GM18520 (cell line): ENCODE results near the gene WASF2.
"Not testable (repeated sequence)": the region's sequence is repeated elsewhere in the genome, so short reads cannot be mapped to it uniquely, and the experiment has no call there.

ENCODE experiments used
- ATAC-seq: cut with Tn5 transposase; IDR thresholded peaks from one replicate; pipeline ENCODE4 v1.9.1; 2021; ENCODE audit not compliant: unreplicated experiment

Gene WASF2

DNA sequence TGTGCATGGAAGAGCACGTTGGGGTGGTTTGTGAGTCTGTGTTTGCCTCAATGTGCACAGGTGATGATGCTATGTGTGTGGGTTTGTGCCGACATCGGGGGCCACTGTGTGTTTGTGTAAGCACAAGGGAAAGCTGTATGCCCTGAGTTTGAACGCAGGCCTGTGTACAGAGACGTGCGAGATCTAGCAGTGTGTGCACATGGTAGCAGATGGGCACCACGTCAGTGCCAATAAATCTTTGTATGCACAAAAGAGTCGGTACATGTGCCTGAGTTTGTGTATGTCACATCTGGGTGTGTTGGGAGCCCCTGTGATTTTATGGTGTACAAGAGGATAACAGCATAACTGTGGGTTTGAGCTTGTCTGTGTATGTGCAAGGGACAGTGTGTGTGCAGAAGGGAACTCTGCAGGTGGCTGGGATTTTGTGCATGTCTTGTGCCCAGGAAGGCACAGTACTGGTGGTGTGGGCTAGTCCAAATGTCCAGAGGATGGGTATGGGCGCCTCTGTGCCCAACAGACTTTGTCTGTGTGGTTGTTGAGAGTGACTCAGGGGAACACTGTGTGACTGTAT is 32.0 kb upstream of the WASF2 start:
- no peak for ATAC-seq

DNA sequence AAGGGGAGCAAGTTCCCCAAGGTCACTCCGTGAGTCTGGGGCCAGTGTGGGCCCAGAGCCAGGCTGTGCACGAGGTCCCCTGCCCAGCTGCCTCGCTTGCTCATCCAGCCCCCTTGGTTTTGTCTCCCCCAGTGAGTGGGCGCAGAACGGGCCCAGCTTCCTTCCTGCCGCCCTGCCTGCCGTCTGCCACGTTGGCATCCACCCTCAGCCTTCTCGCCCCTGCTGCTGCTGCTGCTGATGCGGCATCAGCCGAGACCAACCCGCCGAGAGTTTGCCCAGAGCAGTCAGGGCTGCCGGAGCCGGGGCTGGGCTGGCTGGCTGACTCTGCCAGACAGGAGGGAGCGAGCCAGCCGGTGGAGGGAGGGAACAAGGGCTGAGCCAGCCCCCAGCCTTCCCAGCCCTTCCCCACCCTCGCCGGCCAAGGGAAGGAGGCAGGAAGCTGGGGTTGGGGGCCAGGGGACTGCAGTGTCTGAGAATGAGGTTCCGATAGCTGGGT is 31.4 kb upstream of the WASF2 start:
- no peak for ATAC-seq

DNA sequence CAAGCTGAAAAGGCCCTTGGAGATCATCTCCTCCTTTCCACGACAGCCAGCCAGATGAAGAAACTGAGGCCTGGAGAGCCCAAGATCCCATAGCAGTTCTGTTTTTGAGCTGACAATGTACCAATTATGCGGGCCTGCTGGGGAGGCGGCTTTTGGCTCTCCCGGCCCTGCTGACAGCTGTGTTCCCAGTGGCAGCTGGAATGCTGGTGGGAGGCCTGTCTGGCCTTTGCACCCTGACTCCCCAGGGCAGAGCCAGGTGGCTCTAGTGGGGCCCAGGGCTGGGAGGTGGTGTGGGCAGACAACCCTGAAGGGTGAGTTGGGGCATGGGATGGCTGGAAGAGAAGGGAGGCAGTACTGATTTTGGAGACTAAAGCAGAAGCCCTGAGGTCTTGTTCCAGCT is 30.7 kb upstream of the WASF2 start:
- no peak for ATAC-seq

DNA sequence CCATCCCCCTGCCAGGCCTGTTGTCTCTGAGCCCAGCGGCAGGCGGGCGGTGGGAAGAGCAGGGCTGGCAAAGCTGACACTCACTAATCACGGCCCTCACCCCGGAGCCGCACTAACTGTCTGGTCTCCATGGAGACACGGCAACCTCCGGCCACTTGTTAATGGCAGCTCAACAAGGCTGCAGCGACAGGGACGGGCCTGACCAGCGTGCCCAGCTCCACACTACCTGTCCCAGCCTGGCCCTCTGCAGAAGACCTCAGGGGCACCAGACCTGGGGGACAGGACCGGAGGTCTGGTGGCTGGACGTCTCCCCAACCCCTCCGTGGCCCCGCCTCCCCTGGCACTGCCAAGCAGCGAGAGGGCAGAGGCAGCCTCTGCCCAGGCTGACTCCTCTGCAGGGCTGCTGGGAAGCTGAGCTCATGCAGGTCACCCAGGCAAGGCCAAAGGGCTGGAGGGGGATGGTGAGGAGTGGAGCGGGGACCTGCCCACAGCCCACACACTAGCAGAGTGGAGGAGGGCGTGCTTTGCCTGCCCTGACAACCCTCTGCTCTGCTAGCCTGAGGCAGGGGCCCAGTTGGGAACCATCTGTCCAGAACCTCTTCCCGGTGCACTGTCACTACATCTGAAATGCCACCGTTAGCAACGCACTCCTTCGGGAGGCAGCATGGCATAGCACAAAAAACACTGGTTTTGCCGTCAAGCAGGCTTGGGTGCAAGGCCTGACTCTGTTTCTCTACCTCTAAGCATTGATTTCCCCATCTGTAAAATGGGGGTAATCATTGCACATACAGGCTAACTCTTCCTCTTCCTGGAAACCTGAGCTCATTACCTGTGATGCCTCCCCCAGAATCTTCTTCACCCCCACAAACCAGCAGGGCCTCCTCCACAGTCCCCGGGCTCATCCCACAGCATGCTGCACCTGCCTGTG is 29.6 kb upstream of the WASF2 start:
- no peak for ATAC-seq

DNA sequence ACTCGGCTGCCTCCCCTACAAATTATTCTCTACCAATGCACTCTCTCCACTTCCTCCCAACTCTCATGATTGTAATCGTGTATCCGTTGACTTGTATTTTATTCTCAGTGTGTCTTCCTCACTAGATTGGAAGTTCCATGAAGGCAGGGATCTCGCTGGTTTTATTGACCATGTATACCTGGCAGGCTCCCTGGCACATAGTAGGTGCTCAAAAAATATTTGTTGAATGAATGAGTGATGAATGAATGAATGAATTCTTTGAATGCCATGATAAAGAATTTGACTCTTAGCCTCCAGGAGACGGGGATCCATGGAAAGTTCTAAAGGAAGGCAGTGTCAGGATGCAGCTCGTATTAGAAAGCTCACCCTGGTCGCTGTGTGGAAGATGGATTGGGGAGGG is 28.8 kb upstream of the WASF2 start:
- no peak for ATAC-seq

DNA sequence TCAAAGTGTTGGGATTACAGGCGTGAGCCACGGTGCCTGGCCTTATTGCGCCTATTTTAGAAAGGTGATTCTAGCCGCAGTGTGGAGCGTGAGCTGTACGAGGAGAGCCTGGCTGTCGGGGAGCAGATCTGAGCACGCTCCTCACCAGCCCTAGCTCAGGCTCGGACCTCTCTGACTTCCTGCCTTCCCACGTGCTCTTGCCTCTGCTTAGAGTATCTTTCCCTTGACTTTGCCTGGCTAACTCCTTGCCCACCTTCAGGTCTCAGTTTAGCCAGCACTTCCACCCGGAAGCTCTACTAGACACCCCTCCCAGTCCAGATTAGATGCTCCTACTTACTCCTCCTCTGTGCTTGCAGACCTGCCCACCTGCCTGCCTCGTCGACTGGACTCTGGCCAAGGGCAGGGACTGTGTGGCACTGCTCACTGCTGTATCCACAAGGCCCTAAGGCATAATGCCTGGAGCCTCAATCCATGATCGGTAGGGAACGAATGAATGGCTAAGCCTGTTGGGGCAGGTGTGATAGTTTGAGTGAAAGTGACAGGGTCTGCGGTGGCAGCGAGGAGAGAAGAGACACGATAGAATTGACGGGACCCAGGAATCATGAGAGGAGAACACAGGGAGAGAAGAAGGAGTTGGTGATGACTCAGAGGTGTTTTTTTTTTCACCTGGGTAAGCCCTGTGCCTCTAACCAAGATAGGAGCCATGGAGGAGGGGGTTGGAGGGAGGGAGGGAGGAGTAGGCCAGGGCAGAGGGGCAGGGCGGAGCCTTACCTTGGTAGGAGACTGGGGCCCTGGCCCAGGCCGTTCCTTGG is 28.1 kb upstream of the WASF2 start:
- ATAC-seq = no peak

DNA sequence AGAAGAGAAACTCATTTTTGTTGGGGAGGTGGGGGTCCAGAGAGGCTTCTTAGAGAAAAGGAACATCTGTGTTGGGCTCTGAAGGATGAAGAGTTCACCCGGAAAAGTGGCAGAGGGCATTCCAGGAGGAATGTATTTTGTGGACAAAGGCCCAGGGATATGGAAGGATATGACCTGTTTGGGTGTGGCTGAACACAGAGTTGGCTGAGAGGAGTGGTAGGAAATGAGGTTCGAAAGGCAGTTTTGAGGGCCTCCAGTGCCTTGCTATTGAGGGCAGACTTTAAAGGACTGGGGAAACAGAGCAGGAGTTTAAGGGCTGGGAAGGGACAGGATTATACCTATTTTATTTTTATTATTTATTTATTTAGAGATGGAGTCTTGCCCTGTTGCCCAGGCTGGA is 27.3 kb upstream of the WASF2 start:
- no peak for ATAC-seq

DNA sequence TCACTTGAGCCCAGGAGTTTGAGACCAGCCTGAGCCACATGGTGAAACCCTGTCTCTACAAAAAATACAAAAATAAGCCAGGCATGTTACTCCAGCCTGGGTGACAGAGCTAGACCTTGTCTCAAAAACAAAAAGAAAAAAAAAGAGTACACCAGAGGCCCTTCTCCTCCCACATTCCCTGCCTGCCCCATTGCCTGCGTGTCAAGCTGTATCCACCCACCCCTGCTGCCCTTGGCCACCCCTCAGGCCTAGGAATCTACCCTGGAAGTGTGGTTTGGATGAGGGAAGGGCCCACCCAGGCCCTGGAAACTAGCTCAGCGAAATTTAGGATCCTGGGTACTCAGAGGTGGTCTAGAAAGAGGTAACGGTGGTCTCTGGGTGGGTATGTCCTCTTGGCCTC is 25.7 kb upstream of the WASF2 start:
- no peak for ATAC-seq

DNA sequence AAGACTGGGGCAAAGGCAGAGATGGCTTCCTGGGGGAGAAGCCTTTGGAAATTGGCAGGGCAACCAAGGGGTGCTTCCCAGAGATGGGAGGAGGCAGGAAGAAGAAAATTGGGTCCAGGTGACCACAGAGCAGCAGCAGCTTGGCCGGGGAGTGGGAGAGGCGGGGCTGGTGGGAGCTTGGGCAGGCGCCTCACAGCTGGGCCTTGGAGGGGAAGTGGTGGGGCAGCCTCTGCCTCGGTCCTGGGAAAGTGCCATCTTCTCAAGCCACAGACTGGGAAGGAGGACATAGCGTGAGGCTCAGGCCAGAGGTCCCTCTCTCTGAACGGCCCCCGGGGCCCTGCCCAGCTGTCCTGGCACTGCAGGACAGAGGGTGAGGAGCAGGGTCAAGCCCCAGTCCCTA is 24.0 kb upstream of the WASF2 start:
- no peak for ATAC-seq

DNA sequence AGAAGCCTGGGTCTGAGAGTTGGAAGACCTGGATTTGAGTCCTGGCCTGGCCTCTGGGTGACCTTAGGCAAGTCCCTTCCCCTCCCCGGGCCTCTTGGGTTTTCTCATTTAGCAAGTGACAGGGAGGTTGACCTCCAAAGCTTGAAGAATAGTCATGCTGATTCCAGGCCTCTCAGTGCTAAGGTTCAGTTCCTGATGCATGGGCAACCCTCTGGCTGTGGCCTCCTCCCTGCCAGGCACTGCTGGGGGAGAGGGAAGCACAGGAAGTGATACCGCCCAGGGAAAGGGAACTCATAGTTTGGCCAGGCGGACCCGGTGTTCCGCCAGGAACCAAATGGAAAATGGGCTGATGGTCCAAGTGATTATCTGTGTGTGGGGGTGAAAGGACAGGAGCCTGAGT is 23.6 kb upstream of the WASF2 start:
- no peak for ATAC-seq

DNA sequence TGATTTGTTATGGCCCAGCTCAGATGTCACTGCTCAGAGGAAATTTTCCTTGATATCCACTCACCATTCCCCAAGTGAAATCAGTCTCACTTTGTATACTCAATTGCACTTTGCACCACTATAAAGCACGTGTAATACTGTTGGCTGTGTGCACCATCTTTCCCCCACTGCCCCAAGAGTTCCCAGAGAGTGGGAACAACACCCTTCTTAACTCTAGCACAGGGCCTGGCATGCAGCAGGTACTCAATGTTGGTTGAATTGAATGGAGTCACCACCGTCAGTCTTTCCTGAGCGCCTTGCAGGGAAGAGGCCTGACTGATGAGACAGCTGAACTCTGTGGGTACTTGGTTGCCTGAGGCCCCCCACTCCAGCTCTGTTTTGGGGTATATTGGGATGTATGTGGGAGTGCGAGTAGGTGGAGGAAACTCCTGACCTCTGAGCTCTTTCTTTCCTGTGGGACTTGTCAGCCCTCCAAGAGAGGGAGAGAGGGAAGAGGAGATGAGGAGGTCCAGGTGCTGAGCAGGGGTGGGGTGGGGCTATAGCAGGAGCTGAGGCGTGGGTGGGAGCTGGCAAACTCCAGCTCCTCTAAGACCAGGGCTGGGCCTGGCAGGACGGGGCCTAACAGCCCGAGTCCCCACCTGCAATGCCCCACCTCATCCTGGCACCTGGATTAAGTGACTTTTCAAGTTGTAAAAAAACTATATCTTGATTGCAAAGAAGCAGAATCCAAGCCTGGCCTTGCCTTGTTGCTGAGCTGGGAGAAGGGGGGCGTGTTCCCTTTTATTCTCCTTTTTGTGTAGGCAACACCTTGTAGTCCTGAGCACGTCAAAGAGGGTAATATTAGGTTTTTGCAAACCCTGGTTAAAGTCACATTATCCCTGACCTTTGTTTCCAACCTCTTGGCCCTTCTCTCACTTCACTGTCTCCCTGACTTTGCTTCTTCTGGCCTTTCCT is 19.4 kb upstream of the WASF2 start:
- no peak for ATAC-seq

DNA sequence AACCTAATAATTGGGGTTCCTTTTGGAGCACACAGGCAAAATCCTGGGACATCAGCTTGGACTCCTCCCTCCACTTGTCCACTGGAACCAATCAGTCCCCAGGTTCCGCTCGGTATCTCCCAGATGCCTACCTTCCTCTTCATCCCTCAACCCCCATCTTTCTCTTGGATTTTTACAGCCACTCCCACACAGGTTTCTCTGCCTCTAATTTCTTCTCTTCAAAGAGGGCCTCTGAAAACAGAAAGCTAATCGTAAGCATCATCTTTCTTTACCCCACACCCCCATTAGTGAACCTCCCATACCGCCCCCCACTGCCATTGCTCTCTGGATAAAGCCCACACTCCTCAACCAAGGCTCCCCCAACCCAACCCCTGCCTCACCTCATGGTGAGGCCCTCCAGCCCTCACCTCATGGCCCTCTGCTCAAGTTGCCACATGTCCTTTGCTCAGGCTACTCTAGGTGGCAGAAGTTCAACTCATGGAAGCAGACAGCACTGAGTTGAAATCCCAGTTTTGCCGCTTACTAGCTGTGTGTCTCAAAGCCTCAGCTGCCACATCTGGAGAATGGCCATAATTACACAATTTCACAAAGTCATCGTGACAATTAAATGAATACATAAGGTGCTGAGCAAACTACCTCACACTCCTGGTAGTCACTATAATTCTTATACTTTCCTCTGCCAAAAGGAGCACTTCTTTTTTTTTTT is 18.1 kb upstream of the WASF2 start:
- ATAC-seq = no peak

DNA sequence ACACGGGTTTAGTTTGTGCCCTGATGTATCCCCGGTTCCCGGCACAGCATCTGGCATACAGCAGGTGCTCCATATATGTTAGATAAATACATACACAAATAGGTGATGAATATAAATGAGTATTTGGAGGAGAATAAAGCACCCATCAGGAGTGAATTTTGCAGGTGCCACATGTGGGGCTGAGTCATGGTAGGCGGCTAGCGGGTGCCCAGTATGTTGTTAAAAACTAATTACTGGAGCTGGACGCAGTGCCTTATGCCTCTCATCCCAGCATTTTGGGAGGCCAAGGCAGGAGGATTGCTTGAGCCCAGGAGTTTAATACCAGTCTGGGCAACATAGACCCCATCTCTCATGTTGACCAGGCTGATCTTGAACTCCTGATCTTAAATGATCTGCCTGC is 16.7 kb upstream of the WASF2 start:
- ATAC-seq = no peak

DNA sequence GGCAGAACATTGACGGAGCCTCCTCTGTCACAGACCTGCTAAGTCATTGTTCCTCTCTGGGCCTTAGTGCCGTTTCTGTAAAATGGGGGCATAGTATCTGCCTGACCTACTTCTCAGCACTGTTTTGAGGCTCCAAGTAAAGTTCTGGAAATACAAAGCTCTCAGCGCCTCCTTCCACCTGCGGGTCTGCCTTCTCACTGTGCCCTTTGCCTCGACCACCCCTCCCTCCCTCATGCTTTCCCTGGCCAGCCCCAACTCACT is 15.4 kb upstream of the WASF2 start:
- no peak for ATAC-seq

DNA sequence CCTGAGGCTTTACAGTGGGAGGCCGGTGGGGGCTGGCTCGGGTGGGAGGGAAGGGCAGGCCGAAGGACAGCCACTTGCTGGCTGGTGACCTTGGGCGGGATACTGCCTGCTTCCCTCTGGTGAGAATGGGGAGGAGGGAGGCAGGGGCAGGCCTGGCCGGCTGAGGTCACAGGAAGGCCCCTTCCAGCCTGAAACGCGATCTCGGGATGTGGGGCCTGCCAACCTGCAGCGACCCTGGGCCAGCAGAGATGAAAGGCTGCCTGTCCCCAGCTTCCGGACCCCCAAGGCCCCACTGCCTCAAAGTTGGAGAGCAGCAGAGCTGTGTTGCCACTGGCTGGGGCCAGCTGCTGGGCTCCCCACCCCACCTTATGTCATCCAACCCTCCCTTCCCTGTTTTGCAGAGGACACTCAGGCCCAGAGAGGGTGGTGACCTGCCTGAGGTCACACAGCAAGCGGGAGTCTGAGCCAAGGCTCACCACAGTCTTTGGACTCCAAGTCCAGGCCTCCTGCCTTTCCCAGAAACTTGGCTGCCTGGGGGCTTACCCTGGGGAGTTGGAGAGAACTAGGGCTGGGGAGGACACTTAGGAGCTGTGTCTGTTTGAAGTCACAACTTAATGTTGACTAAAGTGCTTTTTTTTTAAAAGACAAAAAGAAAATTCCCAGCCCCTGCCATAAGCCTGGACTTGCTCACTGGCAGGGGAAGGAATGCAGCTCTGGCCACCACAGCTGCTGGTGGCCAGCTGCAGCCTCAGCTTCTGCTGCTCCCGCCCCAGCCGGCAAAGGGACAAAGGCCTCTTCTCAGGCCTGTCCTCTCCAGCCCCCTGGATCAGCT is 14.8 kb upstream of the WASF2 start:
- ATAC-seq = no peak

DNA sequence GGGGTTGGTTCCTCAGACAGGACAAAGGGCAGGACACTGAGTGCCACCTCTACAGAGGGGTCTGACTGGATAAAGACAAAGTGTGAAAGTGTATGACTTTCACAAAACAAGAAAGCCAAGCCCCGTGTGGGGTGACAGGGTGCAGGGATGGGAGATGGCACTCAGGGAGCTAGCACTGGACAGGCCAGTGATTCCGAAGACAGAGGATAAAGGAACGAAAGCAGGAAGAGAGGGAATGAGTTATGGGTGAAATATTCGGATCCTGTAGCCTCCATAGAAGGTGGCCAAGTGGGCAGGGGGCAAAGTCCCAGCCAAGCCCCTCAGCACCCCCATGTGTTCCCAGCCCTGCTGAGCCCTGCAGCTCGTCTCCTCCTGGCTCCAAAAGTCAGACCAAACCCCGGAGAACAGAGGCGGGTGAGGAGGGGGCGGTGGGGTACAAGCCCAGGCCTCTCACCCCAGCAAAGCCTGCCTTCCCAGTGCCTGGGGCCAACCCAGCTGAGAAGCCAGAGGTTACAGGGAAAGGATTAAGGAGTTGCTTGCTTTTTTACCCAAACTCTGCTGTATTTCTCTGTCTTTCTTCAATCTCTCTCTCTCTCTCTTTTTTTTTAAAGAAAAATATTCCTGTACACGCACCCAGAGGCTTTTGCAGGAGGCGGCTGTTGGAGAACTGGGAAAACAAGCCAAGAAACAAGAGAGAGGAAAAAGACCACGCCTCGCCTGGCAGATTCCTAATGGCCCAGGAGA is 14.0 kb upstream of the WASF2 start:
- no peak for ATAC-seq

DNA sequence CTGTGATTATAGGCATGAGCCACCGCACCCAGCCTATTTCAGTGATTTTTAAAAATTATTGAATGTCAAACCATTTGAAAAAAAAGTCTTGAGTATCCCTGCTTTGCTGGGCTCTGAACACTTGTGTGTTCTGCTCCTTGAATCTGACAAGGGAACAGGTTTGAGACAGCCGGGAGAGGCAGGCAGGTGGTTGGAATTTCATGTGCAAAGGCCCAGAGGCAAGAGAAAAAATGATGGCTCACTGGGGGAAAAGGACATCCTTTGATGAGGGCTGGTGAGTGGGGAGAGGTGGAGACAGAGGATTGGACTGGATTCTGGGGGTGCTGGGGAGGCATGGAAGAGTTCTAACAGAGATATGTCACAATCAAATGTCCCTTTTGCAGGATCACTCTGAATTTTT is 13.1 kb upstream of the WASF2 start:
- no peak for ATAC-seq

DNA sequence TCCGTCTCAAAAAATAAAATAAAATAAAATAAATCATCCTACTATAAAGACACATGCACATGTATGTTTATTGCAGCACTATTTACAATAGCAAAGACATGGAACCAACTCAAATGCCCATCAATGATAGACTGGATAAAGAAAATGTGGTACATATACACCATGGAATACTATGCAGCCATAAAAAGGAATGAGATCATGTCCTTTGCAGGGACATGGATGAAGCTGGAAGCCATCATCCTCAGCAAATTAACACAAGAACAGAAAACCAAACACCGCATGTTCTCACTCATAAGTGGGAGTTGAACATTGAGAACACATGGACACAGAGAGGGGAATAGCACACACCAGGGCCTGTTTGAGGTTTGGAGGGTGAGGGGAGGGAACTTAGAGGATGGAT is 11.2 kb upstream of the WASF2 start:
- ATAC-seq = not testable (repeated sequence)

DNA sequence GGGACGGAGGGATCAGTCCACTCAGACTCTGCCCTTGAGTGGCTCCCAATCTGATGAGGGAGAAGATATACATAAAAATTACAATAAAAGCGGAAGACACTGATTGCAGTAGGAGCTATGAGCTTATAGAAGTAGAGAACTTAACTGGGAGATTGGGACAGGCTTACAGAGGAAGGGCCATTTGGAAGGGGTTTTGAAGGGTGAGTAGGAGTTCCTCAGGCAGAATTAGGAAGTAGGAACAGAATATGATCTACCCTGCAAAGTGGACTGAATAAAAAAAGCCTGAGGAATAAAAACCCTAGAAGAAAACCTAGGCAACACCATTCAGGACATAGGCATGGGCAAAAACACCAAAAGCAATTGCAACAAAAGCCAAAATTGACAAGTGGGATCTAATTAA is 9.2 kb upstream of the WASF2 start:
- no peak for ATAC-seq
